GM12874 (cell line): ENCODE results near the gene CUBN.

ENCODE experiments used
- TF ChIP-seq, protein P1 (sequence below): IDR thresholded peaks from 2 replicates; pipeline ENCODE4 v1.5.1; 2011; ENCODE audit warnings: low read depth, mild to moderate bottlenecking, control low read depth, low read length, moderate library complexity; ENCODE audit not compliant: insufficient read depth

CUBN gene

DNA sequence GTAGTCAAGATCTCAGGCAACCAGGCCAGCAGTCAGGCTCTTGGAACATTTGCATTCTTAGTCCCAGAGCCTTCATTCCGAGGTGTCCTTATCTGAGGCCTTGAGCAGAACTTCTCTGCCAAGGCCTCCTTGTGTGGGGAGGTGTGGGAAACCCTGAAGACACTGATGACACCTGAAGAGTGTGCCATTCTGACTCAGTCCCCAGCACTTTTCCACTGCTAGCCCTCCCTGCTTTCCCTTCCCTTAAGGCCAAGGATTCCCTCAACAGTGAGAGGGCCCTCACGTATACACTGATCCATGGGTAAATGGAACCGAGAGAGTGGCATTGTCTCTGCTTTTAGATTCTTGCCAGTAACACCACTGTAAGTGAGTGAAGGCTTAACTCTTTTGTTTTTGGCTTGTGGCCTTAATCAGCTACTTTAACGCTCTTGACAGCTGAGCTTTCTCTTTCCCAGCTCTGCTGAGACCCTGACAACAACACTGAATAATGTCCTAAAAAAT lies 41.6 kb upstream of the CUBN start:
- TF ChIP-seq, protein P1, sequence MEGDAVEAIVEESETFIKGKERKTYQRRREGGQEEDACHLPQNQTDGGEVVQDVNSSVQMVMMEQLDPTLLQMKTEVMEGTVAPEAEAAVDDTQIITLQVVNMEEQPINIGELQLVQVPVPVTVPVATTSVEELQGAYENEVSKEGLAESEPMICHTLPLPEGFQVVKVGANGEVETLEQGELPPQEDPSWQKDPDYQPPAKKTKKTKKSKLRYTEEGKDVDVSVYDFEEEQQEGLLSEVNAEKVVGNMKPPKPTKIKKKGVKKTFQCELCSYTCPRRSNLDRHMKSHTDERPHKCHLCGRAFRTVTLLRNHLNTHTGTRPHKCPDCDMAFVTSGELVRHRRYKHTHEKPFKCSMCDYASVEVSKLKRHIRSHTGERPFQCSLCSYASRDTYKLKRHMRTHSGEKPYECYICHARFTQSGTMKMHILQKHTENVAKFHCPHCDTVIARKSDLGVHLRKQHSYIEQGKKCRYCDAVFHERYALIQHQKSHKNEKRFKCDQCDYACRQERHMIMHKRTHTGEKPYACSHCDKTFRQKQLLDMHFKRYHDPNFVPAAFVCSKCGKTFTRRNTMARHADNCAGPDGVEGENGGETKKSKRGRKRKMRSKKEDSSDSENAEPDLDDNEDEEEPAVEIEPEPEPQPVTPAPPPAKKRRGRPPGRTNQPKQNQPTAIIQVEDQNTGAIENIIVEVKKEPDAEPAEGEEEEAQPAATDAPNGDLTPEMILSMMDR: no peak

DNA sequence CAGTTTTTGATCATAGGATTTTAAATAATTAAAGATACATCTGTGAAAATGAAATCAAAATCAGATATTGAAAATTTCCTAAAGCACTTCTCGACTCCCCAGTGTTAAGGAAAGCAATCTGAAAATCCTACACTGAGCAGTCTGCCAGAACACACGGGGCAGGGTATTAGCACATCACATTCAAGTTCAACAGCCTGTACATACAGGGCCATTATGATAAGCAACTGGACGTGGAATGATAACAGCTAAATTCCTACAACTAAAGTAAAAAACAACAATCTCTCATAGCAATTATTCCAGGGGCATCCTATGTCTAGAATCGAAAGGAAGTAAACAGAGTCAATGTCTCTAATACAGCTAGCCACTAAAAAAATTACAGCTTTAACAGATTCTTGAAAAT lies 40.2 kb upstream of the CUBN start:
- TF ChIP-seq, protein P1: no peak

GRCh38 chr10:17166699-17167098 lies 37.1 kb upstream of the CUBN start:
- TF ChIP-seq, protein P1: no peak

GRCh38 chr10:17162828-17163227 lies 33.2 kb upstream of the CUBN start:
- TF ChIP-seq, protein P1: no peak

DNA sequence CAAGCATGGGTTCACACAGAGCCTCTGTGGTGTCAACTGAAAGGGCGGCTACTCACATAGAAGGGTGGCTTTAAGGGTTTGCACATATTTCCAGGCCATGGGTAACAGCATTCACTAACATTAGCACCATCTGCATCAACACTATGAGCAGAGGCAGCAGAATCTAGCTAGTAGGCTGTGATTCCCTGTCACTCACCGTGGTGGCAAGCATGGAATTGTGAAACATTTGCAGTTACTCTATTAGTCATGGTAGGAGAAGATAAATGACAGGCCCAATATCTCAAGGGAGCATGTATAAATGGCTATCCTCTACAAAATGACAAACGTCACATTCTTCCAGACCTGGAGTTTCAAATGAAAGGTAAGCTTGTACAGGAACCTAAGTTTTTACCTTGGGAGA lies 32.2 kb upstream of the CUBN start:
- TF ChIP-seq, protein P1: no peak

- TF ChIP-seq, protein P1: no peak
Observed at GRCh38 chr10:17157024-17157423, 27.4 kb upstream of the CUBN start.

DNA sequence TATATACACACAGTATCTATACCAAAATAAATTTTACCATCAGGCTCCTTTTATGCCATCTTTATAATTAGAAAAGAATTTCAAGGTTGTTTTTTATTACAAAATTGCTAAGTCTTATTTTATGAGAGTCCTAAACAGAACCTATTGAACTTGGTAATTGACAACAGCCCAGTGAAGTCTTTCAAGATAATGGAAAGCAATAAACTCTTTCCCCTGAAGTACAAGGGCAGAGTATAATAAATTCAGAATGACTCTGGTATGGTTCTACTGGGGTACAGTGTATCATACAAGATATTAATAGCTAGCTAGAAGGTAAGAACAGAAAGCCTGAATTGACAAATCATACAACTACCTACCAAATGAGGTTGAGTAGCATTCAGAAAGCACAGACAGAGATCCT lies 26.2 kb upstream of the CUBN start:
- TF ChIP-seq, protein P1: no peak
